ENCODE data around the gene IL27RA.

DNA sequence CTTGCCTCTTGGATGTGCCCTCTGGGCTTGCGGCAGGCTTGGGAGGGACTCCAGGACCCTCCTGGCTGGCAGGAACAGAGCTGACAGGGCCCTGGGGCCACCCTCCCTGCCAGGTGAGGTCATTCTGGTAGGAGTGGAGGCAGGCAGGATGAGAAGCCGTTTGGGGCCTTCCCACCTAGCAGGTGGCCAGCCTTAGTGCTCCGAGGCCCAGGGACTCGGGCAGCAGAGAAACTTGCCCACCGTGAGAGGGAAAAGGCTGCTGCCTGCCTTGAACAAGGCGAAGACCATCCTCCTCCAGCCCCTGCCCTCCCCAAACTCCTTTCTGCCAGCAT lies 34.0 kb upstream of the IL27RA start:
- TF ChIP-seq, protein P1, sequence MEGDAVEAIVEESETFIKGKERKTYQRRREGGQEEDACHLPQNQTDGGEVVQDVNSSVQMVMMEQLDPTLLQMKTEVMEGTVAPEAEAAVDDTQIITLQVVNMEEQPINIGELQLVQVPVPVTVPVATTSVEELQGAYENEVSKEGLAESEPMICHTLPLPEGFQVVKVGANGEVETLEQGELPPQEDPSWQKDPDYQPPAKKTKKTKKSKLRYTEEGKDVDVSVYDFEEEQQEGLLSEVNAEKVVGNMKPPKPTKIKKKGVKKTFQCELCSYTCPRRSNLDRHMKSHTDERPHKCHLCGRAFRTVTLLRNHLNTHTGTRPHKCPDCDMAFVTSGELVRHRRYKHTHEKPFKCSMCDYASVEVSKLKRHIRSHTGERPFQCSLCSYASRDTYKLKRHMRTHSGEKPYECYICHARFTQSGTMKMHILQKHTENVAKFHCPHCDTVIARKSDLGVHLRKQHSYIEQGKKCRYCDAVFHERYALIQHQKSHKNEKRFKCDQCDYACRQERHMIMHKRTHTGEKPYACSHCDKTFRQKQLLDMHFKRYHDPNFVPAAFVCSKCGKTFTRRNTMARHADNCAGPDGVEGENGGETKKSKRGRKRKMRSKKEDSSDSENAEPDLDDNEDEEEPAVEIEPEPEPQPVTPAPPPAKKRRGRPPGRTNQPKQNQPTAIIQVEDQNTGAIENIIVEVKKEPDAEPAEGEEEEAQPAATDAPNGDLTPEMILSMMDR (conservative IDR thresholded peaks at IDR 0.05; ENCODE audit: low read depth, low read length), result no peak
- TF ChIP-seq EZH2 (IDR thresholded peaks at IDR 0.05; ENCODE audit: low read length, unreplicated experiment), result no peak
